GM21717 (cell line): Measurements from ENCODE around the gene NCAPH2.

Experiments used
- ATAC-seq: cut with Tn5 transposase; IDR thresholded peaks from one replicate; pipeline ENCODE4 v1.9.1; 2021; ENCODE audit warnings: mild to moderate bottlenecking, moderate library complexity; ENCODE audit not compliant: unreplicated experiment

NCAPH2 gene

GRCh38 chr22:50473855-50474671, 34.0 kb upstream of the NCAPH2 start:
- no peak for ATAC-seq

- no peak for ATAC-seq
These were observed 33.0 kb upstream of the NCAPH2 start, which contains the start of gene SBF1 for GRCh38 chr22:50474710-50475651. TSS of gene SBF1 (minus strand) at chr22:50475035. CDS start at chr22:50474840, 195 bp downstream.

- no peak for ATAC-seq
These were observed 32.4 kb upstream of the NCAPH2 start for GRCh38 chr22:50475652-50476002.

GRCh38 chr22:50476868-50477267, 31.2 kb upstream of the NCAPH2 start:
- no peak for ATAC-seq

- ATAC-seq = no peak
These were observed 30.1 kb upstream of the NCAPH2 start for GRCh38 chr22:50477923-50478322.

- ATAC-seq = no peak
These were observed 28.3 kb upstream of the NCAPH2 start for GRCh38 chr22:50479721-50480120.

- ATAC-seq = no peak
These were observed 27.0 kb upstream of the NCAPH2 start for GRCh38 chr22:50481045-50481439.

- ATAC-seq = no peak
These were observed 26.5 kb upstream of the NCAPH2 start, which contains the start of gene ADM2 for GRCh38 chr22:50481440-50482106. TSS of gene ADM2 (plus strand) at chr22:50481543. CDS start at chr22:50481848, 305 bp downstream.

- no peak for ATAC-seq
These were observed 25.6 kb upstream of the NCAPH2 start for GRCh38 chr22:50482107-50483074.

GRCh38 chr22:50483106-50483505, 24.9 kb upstream of the NCAPH2 start:
- no peak for ATAC-seq

- no peak for ATAC-seq
These were observed 24.5 kb upstream of the NCAPH2 start for GRCh38 chr22:50483556-50483955.

- no peak for ATAC-seq
These were observed 23.8 kb upstream of the NCAPH2 start for GRCh38 chr22:50483977-50484853.

- ATAC-seq = no peak
These were observed 22.5 kb upstream of the NCAPH2 start for GRCh38 chr22:50485221-50486131.

GRCh38 chr22:50486561-50487289, 21.3 kb upstream of the NCAPH2 start, which contains the start of gene MIOX:
TSS of gene MIOX (plus strand) at chr22:50486859. CDS start at chr22:50486898, 39 bp downstream.
- ATAC-seq = no peak

- no peak for ATAC-seq
These were observed 20.6 kb upstream of the NCAPH2 start for GRCh38 chr22:50487290-50488005.

- no peak for ATAC-seq
These were observed 19.9 kb upstream of the NCAPH2 start for GRCh38 chr22:50488006-50488677.
